H9 (cell line): Measurements from ENCODE around the gene FBLN7. TPM values are rescaled to one million over a fixed set of nuclear protein-coding genes. Genes with fewer than 3 reads are reported as not detected.

Experiments used
- DNase-seq: peaks from one replicate; pipeline ENCODE4 v3.0.0-alpha.2; 2017
- H2AFZ ChIP-seq: one replicate; pipeline ENCODE4 v1.6.1; 2013; ENCODE audit warnings: mild to moderate bottlenecking, low read length, control low read depth, moderate library complexity
- H2AK5ac ChIP-seq: 2 replicates; pipeline ENCODE4 v1.6.1; 2013; ENCODE audit warnings: low read length, control low read depth, mixed read lengths; ENCODE audit not compliant: insufficient read length
- H2BK120ac ChIP-seq: one replicate; pipeline ENCODE4 v1.6.1; 2013; ENCODE audit warnings: low read depth, mild to moderate bottlenecking, low read length, control low read depth, inconsistent platforms; ENCODE audit not compliant: poor library complexity, severe bottlenecking
- H2BK12ac ChIP-seq: 2 replicates; pipeline ENCODE4 v1.6.1; 2013; ENCODE audit warnings: low read length, control low read depth, mixed read lengths, low read depth; ENCODE audit not compliant: insufficient read length
- H2BK15ac ChIP-seq: 2 replicates; pipeline ENCODE4 v1.6.1; 2013; ENCODE audit warnings: low read depth, low read length, control low read depth
- H2BK20ac ChIP-seq: one replicate; pipeline ENCODE4 v1.6.1; 2013; ENCODE audit warnings: low read depth, mild to moderate bottlenecking, low read length, control low read depth, inconsistent platforms; ENCODE audit not compliant: poor library complexity, severe bottlenecking
- H2BK5ac ChIP-seq: 2 replicates; pipeline ENCODE4 v1.6.1; 2013; ENCODE audit warnings: low read length, control low read depth, mixed read lengths; ENCODE audit not compliant: insufficient read length
- H3K14ac ChIP-seq: 2 replicates; pipeline ENCODE4 v1.6.1; 2013; ENCODE audit warnings: low read length, control low read depth; ENCODE audit not compliant: insufficient read depth
- H3K18ac ChIP-seq: 2 replicates; pipeline ENCODE4 v1.6.1; 2013; ENCODE audit warnings: low read depth, mild to moderate bottlenecking, mixed read lengths, low read length, control low read depth; ENCODE audit not compliant: insufficient read length
- H3K23ac ChIP-seq: 2 replicates; pipeline ENCODE4 v1.6.1; 2013; ENCODE audit warnings: low read length, control low read depth, mixed read lengths, low read depth; ENCODE audit not compliant: insufficient read length
- H3K23me2 ChIP-seq: 2 replicates; pipeline ENCODE4 v1.6.1; 2013; ENCODE audit warnings: low read depth, mild to moderate bottlenecking, mixed read lengths, low read length, control low read depth; ENCODE audit not compliant: insufficient read length, poor library complexity, severe bottlenecking
- H3K27ac ChIP-seq: 2 replicates; pipeline ENCODE4 v1.5.1; 2013; ENCODE audit warnings: low read length, control low read depth, mixed read lengths, low read depth; ENCODE audit not compliant: insufficient read length
- H3K27me3 ChIP-seq: 2 replicates; pipeline ENCODE4 v1.6.1; 2013; ENCODE audit warnings: low read length, control low read depth, inconsistent platforms; ENCODE audit not compliant: insufficient read depth
- H3K4ac ChIP-seq: 2 replicates; pipeline ENCODE4 v1.6.1; 2013; ENCODE audit warnings: low read depth, mild to moderate bottlenecking, control low read depth, inconsistent platforms, low read length, moderate library complexity
- H3K4me1 ChIP-seq: 2 replicates; pipeline ENCODE4 v1.6.1; 2013; ENCODE audit warnings: low read length, control low read depth, inconsistent platforms; ENCODE audit not compliant: insufficient read depth
- H3K4me2 ChIP-seq: 2 replicates; pipeline ENCODE4 v1.6.1; 2013; ENCODE audit warnings: low read length, control low read depth, mixed read lengths; ENCODE audit not compliant: insufficient read length, insufficient read depth
- H3K56ac ChIP-seq: 2 replicates; pipeline ENCODE4 v1.6.1; 2013; ENCODE audit warnings: low read depth, mild to moderate bottlenecking, mixed read lengths, low read length, control low read depth; ENCODE audit not compliant: insufficient read length
- H3K79me1 ChIP-seq: 2 replicates; pipeline ENCODE4 v1.6.1; 2013; ENCODE audit warnings: low read depth, mild to moderate bottlenecking, moderate library complexity, low read length, control low read depth, inconsistent platforms; ENCODE audit not compliant: insufficient read depth, poor library complexity, severe bottlenecking
- H3K79me2 ChIP-seq: 2 replicates; pipeline ENCODE4 v1.6.1; 2013; ENCODE audit warnings: low read length, control low read depth, inconsistent platforms; ENCODE audit not compliant: insufficient read depth
- H3K9ac ChIP-seq: 2 replicates; pipeline ENCODE4 v1.6.1; 2013; ENCODE audit warnings: low read length, control low read depth, mixed read lengths; ENCODE audit not compliant: insufficient read length; ENCODE audit errors: extremely low read depth
- H3K9me3 ChIP-seq: one replicate; pipeline ENCODE4 v1.6.1; 2013; ENCODE audit warnings: low read depth, low read length, inconsistent platforms; ENCODE audit not compliant: control insufficient read depth
- H3T11ph ChIP-seq: one replicate; pipeline ENCODE4 v1.6.1; 2013; ENCODE audit warnings: mild to moderate bottlenecking, low read length, control low read depth, inconsistent platforms
- H4K20me1 ChIP-seq: one replicate; pipeline ENCODE4 v1.6.1; 2013; ENCODE audit not compliant: control insufficient read depth, insufficient read length, insufficient read depth
- H4K5ac ChIP-seq: 2 replicates; pipeline ENCODE4 v1.6.1; 2013; ENCODE audit warnings: low read depth, mild to moderate bottlenecking, mixed read lengths, low read length, control low read depth; ENCODE audit not compliant: insufficient read length
- H4K8ac ChIP-seq: replicated peaks from 2 replicates; pipeline ENCODE4 v1.6.1; 2013; ENCODE audit warnings: low read length, control low read depth, mixed read lengths, low read depth; ENCODE audit not compliant: insufficient read length
- H4K91ac ChIP-seq: 2 replicates; pipeline ENCODE4 v1.6.1; 2013; ENCODE audit warnings: low read depth, mild to moderate bottlenecking, moderate library complexity, mixed read lengths, low read length, control low read depth; ENCODE audit not compliant: insufficient read length
- H3K27ac Mint-ChIP-seq, 3 experiments: 2 replicates in 2 of 3; 3 replicates in 1 of 3; pipeline ENCODE4 v1.8.0; 2020 to 2021; ENCODE audit warnings: mixed read lengths in 3 of 3, mild to moderate bottlenecking in 1 of 3, moderate library complexity in 1 of 3
- H3K27me3 Mint-ChIP-seq: 2 replicates; pipeline ENCODE4 v1.8.0; 2021; ENCODE audit warnings: low read depth, mild to moderate bottlenecking, moderate library complexity, mixed read lengths
- H3K36me3 Mint-ChIP-seq, 3 experiments: 2 replicates in 2 of 3; 3 replicates in 1 of 3; pipeline ENCODE4 v1.8.0; 2020 to 2021; ENCODE audit warnings: low read depth in 3 of 3, mixed read lengths in 3 of 3; ENCODE audit not compliant: insufficient read depth in 1 of 3
- H3K4me1 Mint-ChIP-seq, 2 experiments: 2 replicates each; pipeline ENCODE4 v1.8.0; 2020; ENCODE audit warnings: mixed read lengths in 2 of 2
- H3K4me3 Mint-ChIP-seq, 2 experiments: 2 replicates in 1 of 2; 3 replicates in 1 of 2; pipeline ENCODE4 v1.8.0; 2020 to 2021; ENCODE audit warnings: mild to moderate bottlenecking in 2 of 2, mixed read lengths in 2 of 2, moderate library complexity in 1 of 2
- H3K9me3 Mint-ChIP-seq, 2 experiments: 2 replicates in 1 of 2; 3 replicates in 1 of 2; pipeline ENCODE4 v1.8.0; 2020; ENCODE audit warnings: mild to moderate bottlenecking in 2 of 2, mixed read lengths in 2 of 2, moderate library complexity in 1 of 2
- CTCF ChIP-seq: fragments of 200-600 bp; sonication (generic); conservative IDR thresholded peaks from 3 replicates; pipeline ENCODE4 v1.8.0; 2021; ENCODE audit warnings: antibody characterized with exemption, mild to moderate bottlenecking
- total RNA-seq: library from RNA; stranded (reverse); gene quantifications from 2 replicates; pipeline ENCODE4 v1.2.1, GENCODE V29; 2021

FBLN7 gene
- total RNA-seq, 1 experiment from 2014 or later: 1.3 TPM

DNA sequence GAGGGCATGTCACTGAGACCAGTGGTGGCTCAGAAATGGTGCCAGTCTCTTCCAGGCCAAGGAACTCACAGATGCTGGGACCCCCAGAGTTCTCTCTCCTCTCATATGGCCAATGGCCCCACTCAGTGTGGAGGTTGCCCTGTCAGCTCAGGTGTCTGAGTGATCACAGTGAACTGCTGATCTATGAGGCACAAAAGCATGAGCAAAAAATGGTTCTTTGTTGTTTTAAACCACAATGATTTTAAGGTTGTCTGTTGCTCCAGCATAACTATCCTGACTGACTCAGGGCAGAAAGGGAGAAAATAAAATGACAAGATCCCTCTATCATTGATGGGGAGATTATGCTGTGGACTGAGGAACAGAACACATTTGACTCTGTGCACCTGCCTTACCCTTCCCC, 57.8 kb downstream of the FBLN7 start:
- no peak overlapping the region for H3K56ac ChIP-seq
- no peak overlapping the region for H4K8ac ChIP-seq
- no peak overlapping the region for H3K14ac ChIP-seq
- H4K20me1 ChIP-seq: no peaks in the 10 kb centered on the region
- Mint-ChIP-seq H3K4me3 (no peak overlapping the region), H3K4me1 (peaks cover 3 to 6% of the 10 kb centered on the region in 2 experiments; a peak in 2 of 4 replicates), H3K27ac (no peak overlapping the region), H3K27me3 (peaks cover 2% of the 10 kb centered on the region; the same call in 1 of the 2 replicates), H3K36me3 (peaks cover 0 to 4% (median 0%) of the 10 kb centered on the region in 3 experiments; a peak in 1 of 7 replicates), H3K9me3 (no peaks in the 10 kb centered on the region; a peak in 1 of 5 replicates)
- H3K4me1 ChIP-seq: no peaks in the 10 kb centered on the region
- no peak overlapping the region for H2BK20ac ChIP-seq
- no peak overlapping the region for H2BK15ac ChIP-seq
- no peaks in the 10 kb centered on the region for H3K79me2 ChIP-seq
- H3K79me1 ChIP-seq: no peaks in the 10 kb centered on the region
- no peak overlapping the region for H3K9ac ChIP-seq
- no peak overlapping the region for H2BK120ac ChIP-seq
- H3K23ac ChIP-seq: no peak overlapping the region
- H3K9me3 ChIP-seq: no peaks in the 10 kb centered on the region
- H3K4me2 ChIP-seq: no peak overlapping the region
- no peak overlapping the region for H3K18ac ChIP-seq
- H3K27me3 ChIP-seq: no peaks in the 10 kb centered on the region
- no peak for DNase-seq
- no peak overlapping the region for H2AFZ ChIP-seq
- no peak overlapping the region for H3K27ac ChIP-seq
- H3K23me2 ChIP-seq: no peaks in the 10 kb centered on the region
- no peak for TF ChIP-seq CTCF
- H2BK5ac ChIP-seq: no peak overlapping the region
- H2AK5ac ChIP-seq: no peak overlapping the region
- no peak overlapping the region for H3K4ac ChIP-seq
- H4K5ac ChIP-seq: no peak overlapping the region
- H4K91ac ChIP-seq: no peak overlapping the region
- H2BK12ac ChIP-seq: no peak overlapping the region
- H3T11ph ChIP-seq: no peak overlapping the region
